Stimulated activated CD4-positive, alpha-beta T cell treated with anti-CD3 and anti-CD28 coated beads, Interleukin-1b, Interleukin-23, amount 100 ng/mL, for 4 hours (primary cell): Measurements from ENCODE around the gene SNX8.
"Not testable (repeated sequence)": the region's sequence is repeated elsewhere in the genome, so short reads cannot be mapped to it uniquely, and the experiment has no call there.

ENCODE experiments used
- DNase-seq, 2 donors: peaks; one replicate each; pipeline ENCODE4 v3.0.0-alpha.2; 2020; ENCODE audit warnings: low read depth in 2 of 2

The SNX8 gene

GRCh38 chr7:2314209-2314955 is at the start of gene SNX8:
SNX8 (minus strand) TSS chr7:2314441; CDS start chr7:2314421, 20 bp downstream.
- peak; percentile 96 to 97 for DNase-seq

GRCh38 chr7:2362385-2363088 is 48.3 kb upstream of the SNX8 start:
- no peak for DNase-seq

- no peak for DNase-seq
Observed at GRCh38 chr7:2360796-2361195, 46.6 kb upstream of the SNX8 start.

GRCh38 chr7:2359610-2360009 is 45.4 kb upstream of the SNX8 start:
- DNase-seq, result no peak

GRCh38 chr7:2358968-2359527 is 44.8 kb upstream of the SNX8 start:
- no peak for DNase-seq

- no peak for DNase-seq
Observed at GRCh38 chr7:2357571-2357970, 43.3 kb upstream of the SNX8 start.

- no peak for DNase-seq
Observed at GRCh38 chr7:2357165-2357564, 42.9 kb upstream of the SNX8 start.

- no peak for DNase-seq
Observed at GRCh38 chr7:2355705-2356008, 41.4 kb upstream of the SNX8 start.

- DNase-seq, result peak; percentile 12 to 29
Observed at GRCh38 chr7:2354939-2355704, 40.9 kb upstream of the SNX8 start.

GRCh38 chr7:2354186-2354938 is 40.1 kb upstream of the SNX8 start, which contains the start of gene EIF3B:
EIF3B (plus strand) TSS chr7:2354827; CDS start chr7:2354922, 95 bp downstream.
- peak; percentile 82 to 83 for DNase-seq

- peak; percentile 88 to 89 for DNase-seq
Observed at GRCh38 chr7:2353936-2354185, 39.6 kb upstream of the SNX8 start.

GRCh38 chr7:2353113-2353935 is 39.1 kb upstream of the SNX8 start:
- no peak for DNase-seq

- DNase-seq, result no peak
Observed at GRCh38 chr7:2350861-2351260, 36.6 kb upstream of the SNX8 start.

GRCh38 chr7:2350055-2350454 is 35.8 kb upstream of the SNX8 start:
- no peak for DNase-seq

- not testable (repeated sequence) for DNase-seq
Observed at GRCh38 chr7:2347351-2348063, 33.3 kb upstream of the SNX8 start.

GRCh38 chr7:2336626-2337299 is 22.5 kb upstream of the SNX8 start:
- DNase-seq, result no peak

GRCh38 chr7:2332606-2333231 is 18.5 kb upstream of the SNX8 start:
- not testable (repeated sequence) for DNase-seq

GRCh38 chr7:2331707-2332106 is 17.5 kb upstream of the SNX8 start:
- DNase-seq, result no peak

GRCh38 chr7:2330493-2330892 is 16.3 kb upstream of the SNX8 start:
- DNase-seq, result no peak
